Astrocyte (in vitro differentiated cells and primary cell): ENCODE data around the gene CNGA4.

Experiments
- CTCF ChIP-seq: IDR thresholded peaks from 2 replicates; pipeline ENCODE4 v1.5.1; 2011; ENCODE audit warnings: low read depth, mild to moderate bottlenecking, inconsistent platforms, low read length, moderate library complexity; ENCODE audit not compliant: insufficient read depth
- EZH2 ChIP-seq: IDR thresholded peaks from 2 replicates; pipeline ENCODE4 v1.6.1; 2012; ENCODE audit warnings: mild to moderate bottlenecking, low read length, inconsistent platforms; ENCODE audit not compliant: insufficient read depth

GRCh38 chr11:6197466-6198200, 41.3 kb upstream of the CNGA4 start:
- no peak for TF ChIP-seq CTCF
- no peak for TF ChIP-seq EZH2
